T-helper 17 cell (primary cell): ENCODE measurements around the gene PTPRT. TPM values are rescaled to one million over a fixed set of nuclear protein-coding genes. Genes with fewer than 3 reads are reported as not detected.

Experiments
- ATAC-seq: fragments of 150-1000 bp; cut with Tn5 transposase; 2 replicates; pipeline ENCODE4 v1.10.0; 2021; ENCODE audit warnings: mild to moderate bottlenecking, moderate library complexity
- DNase-seq, 3 donors: peaks; one replicate each; pipeline versions ENCODE4 v3.0.0 to v3.0.0-alpha.2; 2020 to 2021
- H3K9me3 ChIP-seq: one replicate; pipeline ENCODE4 v1.7.0; 2013; ENCODE audit warnings: low read length, mild to moderate bottlenecking; ENCODE audit not compliant: control insufficient read depth, poor library complexity, severe bottlenecking
- H3K27ac Mint-ChIP-seq: one replicate; pipeline ENCODE4 v1.8.0; 2022; ENCODE audit warnings: mild to moderate bottlenecking, moderate library complexity, mixed read lengths
- H3K27me3 Mint-ChIP-seq: one replicate; pipeline ENCODE4 v1.8.0; 2022; ENCODE audit warnings: mixed read lengths
- H3K36me3 Mint-ChIP-seq: one replicate; pipeline ENCODE4 v1.8.0; 2022; ENCODE audit warnings: low read depth, mixed read lengths
- H3K4me1 Mint-ChIP-seq: one replicate; pipeline ENCODE4 v1.8.0; 2022; ENCODE audit warnings: mild to moderate bottlenecking, mixed read lengths
- H3K4me3 Mint-ChIP-seq: one replicate; pipeline ENCODE4 v1.8.0; 2022; ENCODE audit warnings: mild to moderate bottlenecking, moderate library complexity, mixed read lengths
- total RNA-seq, 4 donors: library from RNA in 2 of 4; stranded (reverse) in 2 of 4; gene quantifications; one replicate each; pipeline ENCODE4 v1.2.3 and lab custom pipeline; 2022 to 2026

PTPRT gene
- total RNA-seq, 2 donors from 2014 or later = not detected

GRCh38 chr20:42544926-42545325 lies 644.8 kb downstream of the PTPRT start:
- no peak overlapping the region for H3K4me3 Mint-ChIP-seq
- no peak overlapping the region for H3K27ac Mint-ChIP-seq
- no peaks in the 10 kb centered on the region for H3K9me3 ChIP-seq
- H3K27me3 Mint-ChIP-seq = no peaks in the 10 kb centered on the region
- no peaks in the 10 kb centered on the region for H3K4me1 Mint-ChIP-seq
- DNase-seq (no peak), ATAC-seq (no peak)
- H3K36me3 Mint-ChIP-seq = no peaks in the 10 kb centered on the region

GRCh38 chr20:42532831-42533230 lies 656.9 kb downstream of the PTPRT start:
- Mint-ChIP-seq H3K27ac (no peak overlapping the region), H3K4me1 (no peaks in the 10 kb centered on the region), H3K4me3 (no peak overlapping the region), H3K36me3 (peaks cover 2% of the 10 kb centered on the region), H3K27me3 (peaks cover 6% of the 10 kb centered on the region)
- H3K9me3 ChIP-seq = no peaks in the 10 kb centered on the region
- DNase-seq = no peak
- no peak for ATAC-seq

- no peak overlapping the region for H3K27ac Mint-ChIP-seq
- ATAC-seq (no peak), DNase-seq (no peak)
- H3K9me3 ChIP-seq = no peaks in the 10 kb centered on the region
- H3K4me3 Mint-ChIP-seq = no peak overlapping the region
- no peaks in the 10 kb centered on the region for H3K4me1 Mint-ChIP-seq
- H3K36me3 Mint-ChIP-seq = peaks cover 2% of the 10 kb centered on the region
- peaks cover 6% of the 10 kb centered on the region for H3K27me3 Mint-ChIP-seq
Observed at GRCh38 chr20:42531508-42531961, 658.2 kb downstream of the PTPRT start.

- H3K9me3 ChIP-seq = no peaks in the 10 kb centered on the region
- Mint-ChIP-seq H3K4me1 (no peaks in the 10 kb centered on the region), H3K36me3 (peaks cover 2% of the 10 kb centered on the region), H3K4me3 (no peak overlapping the region), H3K27me3 (peaks cover 6% of the 10 kb centered on the region), H3K27ac (no peak overlapping the region)
- ATAC-seq (no peak), DNase-seq (no peak)
Observed at GRCh38 chr20:42530855-42531448, 658.8 kb downstream of the PTPRT start.

- ATAC-seq (no peak), DNase-seq (no peak)
- H3K27me3 Mint-ChIP-seq = peaks cover 6% of the 10 kb centered on the region
- no peaks in the 10 kb centered on the region for H3K9me3 ChIP-seq
- no peaks in the 10 kb centered on the region for H3K4me1 Mint-ChIP-seq
- H3K36me3 Mint-ChIP-seq = peaks cover 2% of the 10 kb centered on the region
- no peak overlapping the region for H3K4me3 Mint-ChIP-seq
- H3K27ac Mint-ChIP-seq = no peak overlapping the region
Observed at GRCh38 chr20:42530191-42530590, 659.5 kb downstream of the PTPRT start.

- Mint-ChIP-seq H3K36me3 (peaks cover under 1% of the 10 kb centered on the region), H3K4me3 (no peak overlapping the region), H3K4me1 (no peaks in the 10 kb centered on the region), H3K27me3 (no peaks in the 10 kb centered on the region), H3K27ac (no peak overlapping the region)
- H3K9me3 ChIP-seq = no peaks in the 10 kb centered on the region
- no peak for DNase-seq
- ATAC-seq = no peak
Observed at GRCh38 chr20:42524058-42524457, 665.6 kb downstream of the PTPRT start.

GRCh38 chr20:42516692-42517091 lies 673.0 kb downstream of the PTPRT start:
- Mint-ChIP-seq H3K36me3 (no peaks in the 10 kb centered on the region), H3K27me3 (no peaks in the 10 kb centered on the region), H3K4me1 (no peaks in the 10 kb centered on the region), H3K27ac (no peak overlapping the region), H3K4me3 (no peak overlapping the region)
- peaks cover 2% of the 10 kb centered on the region for H3K9me3 ChIP-seq
- no peak for ATAC-seq
- no peak for DNase-seq

GRCh38 chr20:42510686-42511085 lies 679.0 kb downstream of the PTPRT start:
- Mint-ChIP-seq H3K27ac (no peak overlapping the region), H3K36me3 (no peaks in the 10 kb centered on the region), H3K4me1 (no peaks in the 10 kb centered on the region), H3K4me3 (no peak overlapping the region), H3K27me3 (no peaks in the 10 kb centered on the region)
- peaks cover 2% of the 10 kb centered on the region for H3K9me3 ChIP-seq
- DNase-seq = no peak
- ATAC-seq = no peak

- Mint-ChIP-seq H3K4me3 (no peak overlapping the region), H3K36me3 (no peaks in the 10 kb centered on the region), H3K27ac (no peak overlapping the region), H3K4me1 (no peaks in the 10 kb centered on the region), H3K27me3 (no peaks in the 10 kb centered on the region)
- no peak for ATAC-seq
- no peak for DNase-seq
- no peaks in the 10 kb centered on the region for H3K9me3 ChIP-seq
Observed at GRCh38 chr20:42507874-42508273, 681.8 kb downstream of the PTPRT start.

GRCh38 chr20:42506397-42506796 lies 683.3 kb downstream of the PTPRT start:
- DNase-seq (no peak), ATAC-seq (no peak)
- H3K9me3 ChIP-seq = no peaks in the 10 kb centered on the region
- Mint-ChIP-seq H3K4me1 (no peaks in the 10 kb centered on the region), H3K4me3 (no peak overlapping the region), H3K27me3 (no peaks in the 10 kb centered on the region), H3K36me3 (no peaks in the 10 kb centered on the region), H3K27ac (no peak overlapping the region)

GRCh38 chr20:42502591-42502990 lies 687.1 kb downstream of the PTPRT start:
- DNase-seq = no peak
- no peak overlapping the region for H3K4me3 Mint-ChIP-seq
- H3K9me3 ChIP-seq = no peaks in the 10 kb centered on the region
- no peak for ATAC-seq
- H3K36me3 Mint-ChIP-seq = no peaks in the 10 kb centered on the region
- H3K4me1 Mint-ChIP-seq = no peaks in the 10 kb centered on the region
- H3K27ac Mint-ChIP-seq = no peak overlapping the region
- no peaks in the 10 kb centered on the region for H3K27me3 Mint-ChIP-seq

GRCh38 chr20:42496595-42496994 lies 693.1 kb downstream of the PTPRT start:
- DNase-seq = no peak
- no peaks in the 10 kb centered on the region for H3K9me3 ChIP-seq
- no peak overlapping the region for H3K27ac Mint-ChIP-seq

GRCh38 chr20:42494290-42494689 lies 695.4 kb downstream of the PTPRT start:
- no peaks in the 10 kb centered on the region for H3K4me1 Mint-ChIP-seq
- no peaks in the 10 kb centered on the region for H3K36me3 Mint-ChIP-seq
- H3K27ac Mint-ChIP-seq = no peak overlapping the region
- no peak for DNase-seq
- no peaks in the 10 kb centered on the region for H3K27me3 Mint-ChIP-seq
- no peak for ATAC-seq
- no peaks in the 10 kb centered on the region for H3K9me3 ChIP-seq
- H3K4me3 Mint-ChIP-seq = no peak overlapping the region

More at GRCh38 chr20:42496595-42496994, 693.1 kb downstream of the PTPRT start:
- Mint-ChIP-seq H3K36me3 (no peaks in the 10 kb centered on the region), H3K27me3 (no peaks in the 10 kb centered on the region), H3K4me3 (no peak overlapping the region), H3K4me1 (no peaks in the 10 kb centered on the region)
- no peak for ATAC-seq

- no peak for ATAC-seq
- Mint-ChIP-seq H3K36me3 (no peaks in the 10 kb centered on the region), H3K27ac (no peak overlapping the region), H3K4me1 (no peaks in the 10 kb centered on the region), H3K27me3 (no peaks in the 10 kb centered on the region), H3K4me3 (no peak overlapping the region)
- no peak for DNase-seq
- H3K9me3 ChIP-seq = no peaks in the 10 kb centered on the region
Observed at GRCh38 chr20:42493001-42493400, 696.7 kb downstream of the PTPRT start.
